Ammon's horn (tissue), 1 donor: ENCODE measurements around the gene MYOM1.

Source experiments
- DNase-seq: peaks from one replicate; pipeline ENCODE4 v3.0.0-alpha.2; 2016; ENCODE audit warnings: low spot score

Gene MYOM1

GRCh38 chr18:3151399-3152264 is 68.1 kb downstream of the MYOM1 start:
- peak; percentile 45 for DNase-seq

- DNase-seq = no peak
Observed at GRCh38 chr18:3150688-3151087, 69.1 kb downstream of the MYOM1 start.

GRCh38 chr18:3150274-3150673 is 69.5 kb downstream of the MYOM1 start:
- DNase-seq = no peak

GRCh38 chr18:3148930-3149535 is 70.7 kb downstream of the MYOM1 start:
- no peak for DNase-seq

GRCh38 chr18:3147935-3148554 is 71.7 kb downstream of the MYOM1 start:
- DNase-seq = no peak

- no peak for DNase-seq
Observed at GRCh38 chr18:3140986-3141639, 78.7 kb downstream of the MYOM1 start.

DNA sequence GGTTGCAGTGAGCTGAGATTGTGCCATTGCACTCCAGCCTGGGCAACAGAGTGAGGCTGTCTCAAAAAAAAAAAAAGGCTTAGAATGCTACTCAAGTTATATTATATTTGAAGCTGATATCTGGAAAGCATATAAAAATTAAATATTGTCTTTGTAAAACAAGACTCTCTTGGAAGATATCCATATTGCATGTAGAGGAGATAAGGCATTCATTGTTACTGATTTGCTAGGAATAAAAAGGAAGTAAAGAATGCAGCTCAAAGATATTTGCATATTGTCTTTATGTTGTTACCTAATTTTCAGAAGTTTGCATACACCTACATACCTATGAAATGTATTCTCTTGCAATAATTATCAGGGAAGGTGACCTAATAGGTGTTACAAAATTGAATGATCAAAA is 79.4 kb downstream of the MYOM1 start:
- DNase-seq = no peak

GRCh38 chr18:3139406-3139805 is 80.4 kb downstream of the MYOM1 start:
- DNase-seq = no peak

- DNase-seq = no peak
Observed at GRCh38 chr18:3138274-3138975, 81.3 kb downstream of the MYOM1 start.

- DNase-seq = peak; percentile 75
Observed at GRCh38 chr18:3135536-3135935, 84.2 kb downstream of the MYOM1 start.

DNA sequence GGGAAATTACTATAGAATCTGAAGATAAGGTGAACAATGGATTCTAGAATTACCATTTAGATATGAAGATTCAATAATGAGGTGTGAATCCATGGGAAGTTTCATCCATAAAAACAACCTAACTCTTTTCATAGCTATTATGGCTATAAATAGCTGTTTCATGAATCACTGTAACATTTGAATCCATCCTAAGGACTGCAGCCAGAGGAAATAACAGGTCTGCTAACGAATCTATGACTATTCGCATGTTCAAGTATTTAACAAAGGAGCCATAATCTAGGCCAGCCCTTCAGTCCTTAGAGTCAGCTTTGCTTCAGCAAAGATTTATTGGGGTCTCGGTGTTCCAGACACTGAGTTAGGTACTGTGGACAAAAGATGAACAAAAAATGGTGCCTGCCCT is 87.1 kb downstream of the MYOM1 start:
- DNase-seq = no peak

- DNase-seq = no peak
Observed at GRCh38 chr18:3130344-3130743, 89.4 kb downstream of the MYOM1 start.

DNA sequence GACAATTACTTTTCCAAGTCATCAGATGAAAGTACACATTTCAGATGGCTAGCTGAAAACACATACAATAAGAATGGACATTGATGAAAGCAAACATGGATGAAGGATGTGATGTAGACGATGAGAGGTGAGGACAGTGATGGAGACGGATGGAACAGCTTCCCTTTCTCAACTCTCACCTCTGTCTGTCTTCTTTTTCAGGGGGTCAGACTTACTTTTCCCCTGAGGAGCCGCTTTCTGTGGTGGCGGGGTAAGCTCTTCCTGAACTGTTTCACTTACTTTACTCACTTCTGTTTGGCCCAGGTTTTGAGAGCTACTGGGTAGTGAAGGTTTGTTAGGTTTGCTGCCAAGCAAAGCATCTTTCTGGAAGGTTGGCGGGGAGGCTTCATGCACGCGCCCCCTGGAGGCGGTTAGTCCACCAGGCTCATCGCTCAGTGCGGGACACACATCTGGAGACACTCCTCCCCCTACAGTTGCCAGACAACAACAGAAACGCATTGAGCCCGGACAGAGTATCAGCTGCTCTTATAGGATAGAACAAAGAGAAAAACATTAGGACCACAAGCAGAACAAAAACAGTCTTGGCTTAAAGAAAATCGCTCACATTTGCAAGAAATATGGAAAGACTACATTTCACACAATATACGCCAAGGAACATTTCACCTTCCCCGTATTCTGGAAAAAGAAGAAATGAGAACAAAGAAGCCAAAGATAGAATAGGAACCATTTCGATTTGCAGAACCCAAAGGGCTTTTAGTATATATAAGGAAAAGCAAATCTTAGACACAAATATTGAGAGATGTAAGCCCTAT is 90.5 kb downstream of the MYOM1 start:
- peak; percentile 95 for DNase-seq

DNA sequence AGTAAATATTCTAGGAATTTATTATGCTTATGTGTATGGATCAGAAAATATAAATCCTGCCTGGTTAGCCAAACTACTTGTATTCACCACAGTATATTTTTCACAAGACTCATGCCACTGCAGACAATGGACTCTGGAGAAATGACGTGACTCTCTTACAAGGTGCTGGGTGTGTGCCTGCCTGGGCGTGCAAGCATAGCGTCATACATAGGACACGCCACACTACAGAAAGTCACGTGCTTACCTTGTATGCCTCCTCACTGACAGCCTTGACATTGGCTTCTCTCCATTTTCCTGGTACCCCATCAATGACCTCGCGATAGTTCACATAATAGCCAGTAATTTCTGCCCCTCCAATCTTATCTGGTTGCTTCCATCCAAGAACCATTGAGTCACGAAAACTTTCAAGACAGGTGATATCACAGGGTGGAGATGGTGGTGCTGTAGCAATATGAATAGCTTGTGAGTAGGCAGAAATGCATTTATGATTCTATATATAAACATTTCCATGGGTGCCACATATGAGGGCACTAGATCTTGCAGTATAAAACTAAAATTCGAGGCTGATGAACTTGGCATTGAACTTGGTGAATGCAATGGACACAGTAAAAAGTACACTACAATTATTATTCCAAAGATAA is 93.2 kb downstream of the MYOM1 start:
- DNase-seq = no peak

GRCh38 chr18:3124822-3125221 is 94.9 kb downstream of the MYOM1 start:
- DNase-seq = no peak

DNA sequence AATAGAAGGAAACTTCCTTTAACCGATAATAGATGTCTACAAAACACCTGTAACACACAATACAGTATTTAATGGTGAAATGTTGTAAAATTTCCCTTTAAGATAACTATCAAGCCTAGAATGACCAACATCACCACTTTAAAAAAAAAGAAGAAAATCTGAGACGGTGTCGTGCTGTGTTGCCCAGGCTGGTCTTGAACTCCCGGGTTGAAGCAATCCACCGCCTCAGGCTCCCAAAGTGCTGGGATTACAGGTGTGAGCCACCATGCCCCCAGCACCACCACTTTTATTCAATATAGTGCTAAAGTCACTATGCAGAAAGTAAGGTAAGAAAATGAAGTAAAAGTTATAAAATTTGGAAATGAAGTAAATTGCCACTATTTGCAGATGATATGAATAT is 96.9 kb downstream of the MYOM1 start:
- DNase-seq = no peak

DNA sequence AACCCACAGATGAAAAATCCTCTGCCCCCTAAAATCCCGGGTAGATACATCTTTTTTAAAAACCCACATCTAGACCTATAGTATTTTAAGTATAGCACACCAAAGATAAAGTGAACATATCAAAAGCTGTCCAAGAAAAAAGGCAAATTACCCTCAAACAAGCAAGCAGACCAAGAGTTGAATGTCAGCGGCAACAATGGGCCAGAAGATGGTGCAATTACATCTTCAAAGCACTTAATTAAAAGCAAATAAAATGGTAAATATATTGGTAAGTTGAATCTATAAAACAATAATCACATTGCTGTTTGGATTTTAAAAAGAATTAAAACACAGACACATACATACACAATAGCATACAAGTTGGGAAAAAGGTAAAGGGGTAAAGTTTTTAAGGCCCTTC is 98.5 kb downstream of the MYOM1 start:
- no peak for DNase-seq

- no peak for DNase-seq
Observed at GRCh38 chr18:3120356-3120755, 99.4 kb downstream of the MYOM1 start.

- no peak for DNase-seq
Observed at GRCh38 chr18:3119401-3120341, 100.1 kb downstream of the MYOM1 start.
